GM23338 (cell line): Measurements from ENCODE around the gene CBX2.
A peak's percentile ranks its signal among the peaks of the same experiment; 100 is the strongest.

ENCODE experiments used
- CREB1 ChIP-seq: fragments of 250-450 bp; sonication (Bioruptor Pico); IDR thresholded peaks from 2 replicates; pipeline ENCODE4 v1.5.0; 2020; ENCODE audit warnings: low read depth, mild to moderate bottlenecking, moderate library complexity
- EZH2 ChIP-seq: fragments of 200-600 bp; sonication (generic); IDR thresholded peaks from one replicate; pipeline ENCODE4 v1.8.0; 2017; ENCODE audit warnings: antibody characterized with exemption, mild to moderate bottlenecking, low read depth; ENCODE audit not compliant: unreplicated experiment
- EZH2phosphoT487 ChIP-seq: fragments of 200-600 bp; sonication (generic); IDR thresholded peaks from one replicate; pipeline ENCODE4 v1.8.1; 2018; ENCODE audit warnings: antibody characterized with exemption; ENCODE audit not compliant: unreplicated experiment
- JUNB ChIP-seq: IDR thresholded peaks from one replicate; pipeline ENCODE4 v1.6.1; 2016; ENCODE audit warnings: antibody characterized with exemption; ENCODE audit not compliant: unreplicated experiment
- NANOG ChIP-seq: IDR thresholded peaks from 2 replicates; pipeline ENCODE4 v1.6.1; 2016; ENCODE audit warnings: antibody characterized with exemption, borderline replicate concordance
- POLR2AphosphoS5 ChIP-seq: IDR thresholded peaks from 2 replicates; pipeline ENCODE4 v1.6.1; 2016; ENCODE audit warnings: antibody characterized with exemption, low read depth
- STAT1 ChIP-seq: IDR thresholded peaks from one replicate; pipeline ENCODE4 v1.6.1; 2016; ENCODE audit warnings: antibody characterized with exemption; ENCODE audit not compliant: unreplicated experiment
- ZNF114 ChIP-seq: fragments of 250-450 bp; sonication (Bioruptor Pico); IDR thresholded peaks from 2 replicates; pipeline ENCODE4 v1.5.0; 2020; ENCODE audit warnings: mild to moderate bottlenecking, moderate library complexity
- TF ChIP-seq, protein P1 (sequence below), 2 experiments: fragments of 200-600 bp in 1 of 2; sonication (generic) in 1 of 2; conservative IDR thresholded peaks; 2 replicates each; pipeline versions ENCODE4 v1.5.1 to v1.6.1; 2016 to 2017; ENCODE audit warnings: antibody characterized with exemption in 2 of 2, low read depth in 2 of 2, mild to moderate bottlenecking in 2 of 2, moderate library complexity in 1 of 2
- TF ChIP-seq, protein P2 (sequence below): IDR thresholded peaks from one replicate; pipeline ENCODE4 v1.6.1; 2018; ENCODE audit warnings: antibody characterized with exemption; ENCODE audit not compliant: unreplicated experiment
- TF ChIP-seq, protein P3 (sequence below): fragments of 250-450 bp; sonication (Bioruptor Pico); IDR thresholded peaks from 2 replicates; pipeline ENCODE4 v1.5.0; 2020; ENCODE audit warnings: mild to moderate bottlenecking, moderate library complexity

DNA sequence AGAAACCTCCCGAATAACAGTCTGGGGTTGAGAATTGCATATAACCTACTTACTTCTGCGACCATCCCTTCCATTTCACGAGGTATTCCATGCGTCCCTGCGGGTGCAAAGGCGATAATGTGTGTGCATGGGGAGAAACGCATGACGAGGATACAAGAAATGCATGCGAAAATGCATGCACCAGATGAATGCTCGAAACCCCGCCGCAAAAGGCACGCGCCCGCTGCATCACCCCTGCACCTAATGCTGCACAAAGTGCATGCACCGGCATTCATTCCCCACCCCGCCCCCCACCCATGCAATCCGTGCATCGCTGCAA, 18.5 kb downstream of the CBX2 start:
- TF ChIP-seq, protein P1, sequence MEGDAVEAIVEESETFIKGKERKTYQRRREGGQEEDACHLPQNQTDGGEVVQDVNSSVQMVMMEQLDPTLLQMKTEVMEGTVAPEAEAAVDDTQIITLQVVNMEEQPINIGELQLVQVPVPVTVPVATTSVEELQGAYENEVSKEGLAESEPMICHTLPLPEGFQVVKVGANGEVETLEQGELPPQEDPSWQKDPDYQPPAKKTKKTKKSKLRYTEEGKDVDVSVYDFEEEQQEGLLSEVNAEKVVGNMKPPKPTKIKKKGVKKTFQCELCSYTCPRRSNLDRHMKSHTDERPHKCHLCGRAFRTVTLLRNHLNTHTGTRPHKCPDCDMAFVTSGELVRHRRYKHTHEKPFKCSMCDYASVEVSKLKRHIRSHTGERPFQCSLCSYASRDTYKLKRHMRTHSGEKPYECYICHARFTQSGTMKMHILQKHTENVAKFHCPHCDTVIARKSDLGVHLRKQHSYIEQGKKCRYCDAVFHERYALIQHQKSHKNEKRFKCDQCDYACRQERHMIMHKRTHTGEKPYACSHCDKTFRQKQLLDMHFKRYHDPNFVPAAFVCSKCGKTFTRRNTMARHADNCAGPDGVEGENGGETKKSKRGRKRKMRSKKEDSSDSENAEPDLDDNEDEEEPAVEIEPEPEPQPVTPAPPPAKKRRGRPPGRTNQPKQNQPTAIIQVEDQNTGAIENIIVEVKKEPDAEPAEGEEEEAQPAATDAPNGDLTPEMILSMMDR (conservative IDR thresholded peaks at IDR 0.05; ENCODE audit: low read depth in 2 of 2): no peak
- TF ChIP-seq, protein P2, sequence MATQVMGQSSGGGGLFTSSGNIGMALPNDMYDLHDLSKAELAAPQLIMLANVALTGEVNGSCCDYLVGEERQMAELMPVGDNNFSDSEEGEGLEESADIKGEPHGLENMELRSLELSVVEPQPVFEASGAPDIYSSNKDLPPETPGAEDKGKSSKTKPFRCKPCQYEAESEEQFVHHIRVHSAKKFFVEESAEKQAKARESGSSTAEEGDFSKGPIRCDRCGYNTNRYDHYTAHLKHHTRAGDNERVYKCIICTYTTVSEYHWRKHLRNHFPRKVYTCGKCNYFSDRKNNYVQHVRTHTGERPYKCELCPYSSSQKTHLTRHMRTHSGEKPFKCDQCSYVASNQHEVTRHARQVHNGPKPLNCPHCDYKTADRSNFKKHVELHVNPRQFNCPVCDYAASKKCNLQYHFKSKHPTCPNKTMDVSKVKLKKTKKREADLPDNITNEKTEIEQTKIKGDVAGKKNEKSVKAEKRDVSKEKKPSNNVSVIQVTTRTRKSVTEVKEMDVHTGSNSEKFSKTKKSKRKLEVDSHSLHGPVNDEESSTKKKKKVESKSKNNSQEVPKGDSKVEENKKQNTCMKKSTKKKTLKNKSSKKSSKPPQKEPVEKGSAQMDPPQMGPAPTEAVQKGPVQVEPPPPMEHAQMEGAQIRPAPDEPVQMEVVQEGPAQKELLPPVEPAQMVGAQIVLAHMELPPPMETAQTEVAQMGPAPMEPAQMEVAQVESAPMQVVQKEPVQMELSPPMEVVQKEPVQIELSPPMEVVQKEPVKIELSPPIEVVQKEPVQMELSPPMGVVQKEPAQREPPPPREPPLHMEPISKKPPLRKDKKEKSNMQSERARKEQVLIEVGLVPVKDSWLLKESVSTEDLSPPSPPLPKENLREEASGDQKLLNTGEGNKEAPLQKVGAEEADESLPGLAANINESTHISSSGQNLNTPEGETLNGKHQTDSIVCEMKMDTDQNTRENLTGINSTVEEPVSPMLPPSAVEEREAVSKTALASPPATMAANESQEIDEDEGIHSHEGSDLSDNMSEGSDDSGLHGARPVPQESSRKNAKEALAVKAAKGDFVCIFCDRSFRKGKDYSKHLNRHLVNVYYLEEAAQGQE: no peak
- TF ChIP-seq EZH2phosphoT487: no peak
- TF ChIP-seq EZH2: peak; percentile 41
- TF ChIP-seq NANOG: no peak
- TF ChIP-seq POLR2AphosphoS5: no peak
- TF ChIP-seq, protein P3, sequence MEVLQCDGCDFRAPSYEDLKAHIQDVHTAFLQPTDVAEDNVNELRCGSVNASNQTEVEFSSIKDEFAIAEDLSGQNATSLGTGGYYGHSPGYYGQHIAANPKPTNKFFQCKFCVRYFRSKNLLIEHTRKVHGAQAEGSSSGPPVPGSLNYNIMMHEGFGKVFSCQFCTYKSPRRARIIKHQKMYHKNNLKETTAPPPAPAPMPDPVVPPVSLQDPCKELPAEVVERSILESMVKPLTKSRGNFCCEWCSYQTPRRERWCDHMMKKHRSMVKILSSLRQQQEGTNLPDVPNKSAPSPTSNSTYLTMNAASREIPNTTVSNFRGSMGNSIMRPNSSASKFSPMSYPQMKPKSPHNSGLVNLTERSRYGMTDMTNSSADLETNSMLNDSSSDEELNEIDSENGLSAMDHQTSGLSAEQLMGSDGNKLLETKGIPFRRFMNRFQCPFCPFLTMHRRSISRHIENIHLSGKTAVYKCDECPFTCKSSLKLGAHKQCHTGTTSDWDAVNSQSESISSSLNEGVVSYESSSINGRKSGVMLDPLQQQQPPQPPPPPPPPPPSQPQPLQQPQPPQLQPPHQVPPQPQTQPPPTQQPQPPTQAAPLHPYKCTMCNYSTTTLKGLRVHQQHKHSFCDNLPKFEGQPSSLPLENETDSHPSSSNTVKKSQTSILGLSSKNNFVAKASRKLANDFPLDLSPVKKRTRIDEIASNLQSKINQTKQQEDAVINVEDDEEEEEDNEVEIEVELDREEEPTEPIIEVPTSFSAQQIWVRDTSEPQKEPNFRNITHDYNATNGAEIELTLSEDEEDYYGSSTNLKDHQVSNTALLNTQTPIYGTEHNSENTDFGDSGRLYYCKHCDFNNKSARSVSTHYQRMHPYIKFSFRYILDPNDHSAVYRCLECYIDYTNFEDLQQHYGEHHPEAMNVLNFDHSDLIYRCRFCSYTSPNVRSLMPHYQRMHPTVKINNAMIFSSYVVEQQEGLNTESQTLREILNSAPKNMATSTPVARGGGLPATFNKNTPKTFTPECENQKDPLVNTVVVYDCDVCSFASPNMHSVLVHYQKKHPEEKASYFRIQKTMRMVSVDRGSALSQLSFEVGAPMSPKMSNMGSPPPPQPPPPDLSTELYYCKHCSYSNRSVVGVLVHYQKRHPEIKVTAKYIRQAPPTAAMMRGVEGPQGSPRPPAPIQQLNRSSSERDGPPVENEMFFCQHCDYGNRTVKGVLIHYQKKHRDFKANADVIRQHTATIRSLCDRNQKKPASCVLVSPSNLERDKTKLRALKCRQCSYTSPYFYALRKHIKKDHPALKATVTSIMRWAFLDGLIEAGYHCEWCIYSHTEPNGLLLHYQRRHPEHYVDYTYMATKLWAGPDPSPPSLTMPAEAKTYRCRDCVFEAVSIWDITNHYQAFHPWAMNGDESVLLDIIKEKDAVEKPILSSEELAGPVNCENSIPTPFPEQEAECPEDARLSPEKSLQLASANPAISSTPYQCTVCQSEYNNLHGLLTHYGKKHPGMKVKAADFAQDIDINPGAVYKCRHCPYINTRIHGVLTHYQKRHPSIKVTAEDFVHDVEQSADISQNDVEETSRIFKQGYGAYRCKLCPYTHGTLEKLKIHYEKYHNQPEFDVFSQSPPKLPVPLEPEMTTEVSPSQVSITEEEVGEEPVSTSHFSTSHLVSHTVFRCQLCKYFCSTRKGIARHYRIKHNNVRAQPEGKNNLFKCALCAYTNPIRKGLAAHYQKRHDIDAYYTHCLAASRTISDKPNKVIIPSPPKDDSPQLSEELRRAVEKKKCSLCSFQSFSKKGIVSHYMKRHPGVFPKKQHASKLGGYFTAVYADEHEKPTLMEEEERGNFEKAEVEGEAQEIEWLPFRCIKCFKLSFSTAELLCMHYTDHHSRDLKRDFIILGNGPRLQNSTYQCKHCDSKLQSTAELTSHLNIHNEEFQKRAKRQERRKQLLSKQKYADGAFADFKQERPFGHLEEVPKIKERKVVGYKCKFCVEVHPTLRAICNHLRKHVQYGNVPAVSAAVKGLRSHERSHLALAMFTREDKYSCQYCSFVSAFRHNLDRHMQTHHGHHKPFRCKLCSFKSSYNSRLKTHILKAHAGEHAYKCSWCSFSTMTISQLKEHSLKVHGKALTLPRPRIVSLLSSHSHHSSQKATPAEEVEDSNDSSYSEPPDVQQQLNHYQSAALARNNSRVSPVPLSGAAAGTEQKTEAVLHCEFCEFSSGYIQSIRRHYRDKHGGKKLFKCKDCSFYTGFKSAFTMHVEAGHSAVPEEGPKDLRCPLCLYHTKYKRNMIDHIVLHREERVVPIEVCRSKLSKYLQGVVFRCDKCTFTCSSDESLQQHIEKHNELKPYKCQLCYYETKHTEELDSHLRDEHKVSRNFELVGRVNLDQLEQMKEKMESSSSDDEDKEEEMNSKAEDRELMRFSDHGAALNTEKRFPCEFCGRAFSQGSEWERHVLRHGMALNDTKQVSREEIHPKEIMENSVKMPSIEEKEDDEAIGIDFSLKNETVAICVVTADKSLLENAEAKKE: no peak
- no peak for TF ChIP-seq JUNB
- TF ChIP-seq CREB1 (CRISPR knock-in tag): no peak
- no peak for TF ChIP-seq ZNF114 (CRISPR knock-in tag)
- no peak for TF ChIP-seq STAT1
